DMS53 treated with DMSO at 0.1 percent for 48 hours (cell line): ENCODE data around the gene LPP.
"Not testable (repeated sequence)": the region's sequence is repeated elsewhere in the genome, so short reads cannot be mapped to it uniquely, and the experiment has no call there.

ENCODE experiments used
- DNase-seq: peaks from one replicate; lab custom pipeline; 2025; ENCODE audit not compliant: unreplicated experiment; lab: John Stamatoyannopoulos, UW

LPP gene, protein sequence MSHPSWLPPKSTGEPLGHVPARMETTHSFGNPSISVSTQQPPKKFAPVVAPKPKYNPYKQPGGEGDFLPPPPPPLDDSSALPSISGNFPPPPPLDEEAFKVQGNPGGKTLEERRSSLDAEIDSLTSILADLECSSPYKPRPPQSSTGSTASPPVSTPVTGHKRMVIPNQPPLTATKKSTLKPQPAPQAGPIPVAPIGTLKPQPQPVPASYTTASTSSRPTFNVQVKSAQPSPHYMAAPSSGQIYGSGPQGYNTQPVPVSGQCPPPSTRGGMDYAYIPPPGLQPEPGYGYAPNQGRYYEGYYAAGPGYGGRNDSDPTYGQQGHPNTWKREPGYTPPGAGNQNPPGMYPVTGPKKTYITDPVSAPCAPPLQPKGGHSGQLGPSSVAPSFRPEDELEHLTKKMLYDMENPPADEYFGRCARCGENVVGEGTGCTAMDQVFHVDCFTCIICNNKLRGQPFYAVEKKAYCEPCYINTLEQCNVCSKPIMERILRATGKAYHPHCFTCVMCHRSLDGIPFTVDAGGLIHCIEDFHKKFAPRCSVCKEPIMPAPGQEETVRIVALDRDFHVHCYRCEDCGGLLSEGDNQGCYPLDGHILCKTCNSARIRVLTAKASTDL

DNA sequence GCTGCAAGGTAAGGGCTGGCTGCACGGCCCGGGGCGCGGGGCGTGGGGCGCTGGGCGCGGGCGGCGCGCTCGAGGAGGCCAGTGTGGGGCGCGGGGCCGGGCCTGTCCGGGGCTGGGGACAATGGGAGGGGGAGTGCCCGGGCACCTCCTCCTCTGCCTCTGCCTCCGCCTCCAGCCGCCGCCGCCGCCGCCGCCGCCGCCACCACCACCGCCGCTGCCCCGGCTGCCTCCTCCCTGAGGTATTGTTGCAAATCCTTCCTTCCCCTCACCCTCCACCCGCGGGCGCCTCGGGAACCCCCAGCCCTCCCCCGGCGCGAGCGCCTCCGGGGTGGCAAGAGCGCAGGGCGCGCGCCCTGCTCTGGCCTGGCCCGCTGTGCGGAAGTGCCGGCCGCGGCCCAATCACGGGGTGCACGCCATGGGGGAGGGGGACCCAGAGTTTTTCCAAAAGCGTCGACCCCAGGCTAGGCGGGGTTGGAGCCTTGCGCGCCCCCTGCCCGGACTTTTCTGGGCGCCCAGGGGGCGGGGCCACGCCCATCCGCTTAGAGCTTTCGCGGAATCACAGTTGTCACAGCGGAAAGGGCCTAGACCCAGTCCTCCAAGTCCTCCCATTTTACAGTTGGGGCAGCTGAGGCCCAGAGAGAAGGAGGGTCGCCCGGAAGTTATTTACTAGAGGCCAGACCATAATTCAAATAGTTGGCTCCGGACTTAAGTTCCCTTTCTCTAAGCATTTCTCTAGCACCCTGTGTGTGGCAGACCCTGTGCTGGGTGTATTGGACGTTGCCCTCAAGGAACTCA lies at the start of gene LPP:
Gene LPP, plus strand, starts transcription at position 144 of the 795 bp plus-strand sequence. CDS start 251,964 bp downstream, outside the sequence.
- DNase-seq, result no peak

- no peak for DNase-seq
Measured at GRCh38 chr3:188106006-188106405, 48.0 kb upstream of the LPP start.

GRCh38 chr3:188106454-188106853 lies 47.5 kb upstream of the LPP start:
- no peak for DNase-seq

DNA sequence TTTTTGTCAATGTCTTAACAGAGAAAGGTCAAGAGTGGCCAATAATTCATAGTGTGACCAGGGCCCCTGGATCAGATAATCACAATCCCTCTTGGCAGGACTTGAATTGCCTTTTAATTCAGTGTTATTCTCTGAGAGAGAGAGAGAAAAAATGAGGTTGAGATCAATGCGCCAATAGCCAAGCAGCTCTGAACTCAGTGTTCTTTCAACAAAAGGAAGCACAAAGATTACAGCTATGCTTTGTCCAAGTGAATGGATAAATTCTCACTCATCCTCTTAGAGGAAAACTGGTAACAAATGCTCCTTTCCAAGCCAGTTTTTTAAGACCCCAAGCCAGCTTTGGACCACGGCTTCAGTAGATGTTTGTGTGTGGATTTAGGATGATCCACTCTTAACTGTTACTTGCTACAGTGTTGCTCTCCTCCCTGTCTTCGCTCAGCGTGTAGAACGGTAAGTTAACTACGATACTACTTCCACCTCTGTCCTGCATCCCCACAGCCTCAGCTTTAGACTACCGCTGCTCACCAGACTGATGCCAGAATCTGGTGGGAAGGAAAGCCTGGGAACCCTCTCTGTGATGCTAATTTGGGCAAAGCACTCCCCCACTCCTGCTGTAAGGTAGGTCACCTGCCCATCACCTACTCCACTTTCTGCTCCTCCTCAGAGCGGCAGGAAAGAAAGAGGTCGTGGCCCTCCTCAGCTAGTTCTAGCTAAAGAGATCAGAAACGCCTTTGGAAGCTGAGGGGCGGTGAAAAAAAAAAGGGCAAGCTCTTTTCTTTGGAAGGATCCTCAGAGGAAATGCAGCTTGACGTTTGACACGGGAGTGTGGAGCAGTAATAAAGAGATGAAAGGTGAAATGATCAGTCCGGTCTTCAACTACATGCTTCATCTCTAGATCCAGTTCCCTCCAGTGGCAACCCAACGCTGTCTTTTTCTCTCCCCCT lies 46.8 kb upstream of the LPP start:
- no peak for DNase-seq

- no peak for DNase-seq
Measured at GRCh38 chr3:188108703-188109412, 45.1 kb upstream of the LPP start.

DNA sequence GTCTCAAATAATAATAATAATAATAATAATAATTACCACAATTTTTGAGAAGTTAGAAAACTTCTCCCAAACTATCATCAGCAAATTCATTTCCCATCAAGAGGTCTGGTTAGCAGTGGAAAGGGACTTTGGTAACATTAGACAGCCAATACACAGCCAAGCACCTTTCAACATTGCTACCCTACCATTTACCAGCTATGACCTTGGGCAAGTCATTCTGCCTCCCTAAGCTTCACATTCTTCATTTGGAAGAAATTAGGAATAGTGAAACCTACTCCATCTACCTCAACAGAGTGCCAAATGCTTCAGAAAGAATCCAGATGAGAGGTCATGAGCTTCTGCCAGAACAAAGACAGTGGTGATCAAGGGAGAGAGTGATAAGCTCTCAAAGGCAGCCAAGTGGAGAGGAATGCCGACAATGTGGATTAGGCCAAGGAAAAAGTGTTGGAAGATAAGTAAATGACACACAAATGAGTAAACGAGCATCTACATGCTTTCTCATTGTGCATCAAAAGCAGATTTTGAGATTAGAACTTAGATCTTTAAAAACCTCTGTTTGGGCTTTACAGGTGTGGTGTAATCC lies 42.9 kb upstream of the LPP start:
- DNase-seq, result no peak

GRCh38 chr3:188113756-188114155 lies 40.2 kb upstream of the LPP start:
- DNase-seq, result no peak

GRCh38 chr3:188119846-188120245 lies 34.1 kb upstream of the LPP start:
- DNase-seq, result no peak

DNA sequence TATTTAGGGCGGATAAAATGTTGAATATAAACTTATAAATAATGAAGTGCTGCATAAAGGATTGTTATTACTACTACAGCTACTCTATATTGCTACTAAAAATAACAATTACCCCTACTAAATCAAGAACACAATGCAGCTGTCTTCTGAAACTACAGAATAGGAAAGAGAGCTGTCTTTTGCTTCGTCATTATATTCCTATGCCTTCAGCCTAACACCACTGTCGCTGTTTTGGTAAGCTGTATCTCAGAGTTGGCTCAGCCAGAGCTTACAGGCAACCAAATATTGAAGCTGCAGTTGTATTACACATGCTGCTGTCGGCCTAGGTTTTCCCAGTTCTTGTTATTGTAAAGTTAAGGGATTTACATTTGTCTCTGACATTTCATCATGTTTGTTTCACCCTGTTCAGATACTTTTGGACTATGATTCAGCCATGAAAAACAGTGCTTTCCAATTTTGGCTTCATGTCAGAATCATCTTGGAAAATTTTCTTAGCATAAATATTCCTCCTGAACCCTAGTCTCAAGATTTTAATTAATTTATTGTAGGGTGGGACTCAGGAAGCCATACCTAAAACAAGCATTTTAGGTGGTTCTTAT lies 31.3 kb upstream of the LPP start:
- no peak for DNase-seq

DNA sequence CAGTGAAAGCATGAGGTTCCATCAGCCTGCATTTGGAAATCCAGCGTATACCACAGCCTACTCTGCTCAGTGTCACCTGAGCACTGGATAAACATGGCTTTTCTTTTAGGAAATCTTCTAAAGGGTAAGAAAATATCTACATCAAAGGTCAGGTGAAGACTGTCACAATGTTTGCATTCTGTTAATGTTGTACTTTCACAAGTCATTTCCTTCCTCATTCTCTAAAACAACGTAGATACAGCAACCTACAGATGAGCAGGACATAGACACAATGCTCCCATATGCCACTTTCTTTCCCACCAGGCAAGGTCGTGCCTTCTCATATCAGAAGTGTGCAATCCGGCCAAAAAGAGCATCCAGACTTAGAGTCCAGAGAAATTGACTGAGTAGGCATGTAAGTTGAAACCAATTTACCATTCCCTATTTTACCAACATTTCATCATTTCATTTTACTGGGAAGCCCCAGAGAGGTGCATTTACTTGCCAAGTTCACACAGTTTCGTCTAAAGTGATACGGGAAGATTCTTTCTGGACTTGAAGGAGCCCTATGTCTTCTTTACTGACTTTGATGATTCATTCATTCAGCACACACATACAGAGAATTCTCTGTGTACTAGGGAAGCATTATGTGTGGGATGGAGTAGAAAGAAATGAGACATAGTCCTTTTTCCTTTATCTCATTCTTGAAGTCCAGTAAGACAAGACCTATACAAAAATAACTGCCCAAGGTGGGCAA lies 30.6 kb upstream of the LPP start:
- no peak for DNase-seq

DNA sequence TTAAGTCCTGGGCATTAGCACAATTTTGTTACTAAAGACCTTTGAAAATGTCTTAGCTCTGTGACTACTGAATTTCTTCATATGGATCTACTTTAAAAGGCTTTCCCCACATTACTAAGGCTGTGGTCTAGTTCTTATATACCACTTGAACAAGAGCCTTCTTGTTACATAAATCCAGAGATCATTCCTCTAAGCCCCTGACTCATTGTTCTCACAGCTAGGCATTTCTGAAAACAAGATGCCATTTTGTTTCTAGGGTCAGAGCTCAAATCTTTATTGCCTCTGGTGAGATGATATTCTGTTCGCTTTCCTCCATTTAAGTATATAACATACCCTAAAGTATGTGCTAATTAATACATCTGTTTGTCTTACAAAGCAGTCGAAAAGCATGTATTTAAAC lies 29.8 kb upstream of the LPP start:
- DNase-seq, result no peak

GRCh38 chr3:188125076-188125475 lies 28.9 kb upstream of the LPP start:
- DNase-seq, result no peak

GRCh38 chr3:188126276-188126675 lies 27.7 kb upstream of the LPP start:
- DNase-seq, result no peak

DNA sequence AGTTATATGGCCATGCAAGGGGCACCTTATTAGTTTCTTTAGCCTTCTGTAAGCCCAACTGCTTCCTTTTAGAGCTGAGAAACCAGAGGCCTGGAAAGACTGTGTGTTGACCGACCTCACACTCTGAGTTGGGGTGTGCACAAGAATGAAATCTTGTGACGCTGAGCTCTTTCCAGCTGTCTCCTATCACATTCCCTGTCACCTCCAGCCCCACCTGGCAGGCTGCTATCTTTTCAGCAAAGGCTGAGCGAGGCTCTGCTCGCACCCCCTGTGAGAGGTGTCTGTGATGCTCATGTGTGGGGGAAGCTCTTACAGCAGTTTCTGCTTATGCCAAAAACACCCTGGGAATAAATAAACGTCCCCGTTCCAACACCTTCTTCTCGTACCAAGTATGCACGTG lies 27.0 kb upstream of the LPP start:
- DNase-seq, result no peak

DNA sequence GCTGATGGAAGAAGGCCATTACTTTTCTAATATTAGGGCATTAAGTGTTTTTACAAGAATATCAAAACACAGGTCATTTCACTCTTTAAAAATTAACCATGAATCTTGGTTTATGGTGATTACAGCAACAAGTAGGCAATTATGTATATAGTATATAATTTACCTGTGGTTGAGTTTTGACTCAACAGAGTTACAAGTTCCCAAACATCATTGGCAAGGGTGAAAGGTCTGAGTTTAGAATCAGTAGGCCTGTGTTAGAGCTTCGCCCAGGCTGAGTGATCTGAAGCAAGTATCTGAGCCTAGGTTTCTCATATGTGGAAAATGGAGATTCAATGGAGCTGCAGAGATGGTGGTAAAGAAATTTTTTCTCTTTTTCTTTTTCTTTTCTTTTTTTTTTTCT lies 25.1 kb upstream of the LPP start:
- no peak for DNase-seq

GRCh38 chr3:188131023-188131422 lies 22.9 kb upstream of the LPP start:
- not testable (repeated sequence) for DNase-seq

- DNase-seq, result no peak
Measured at GRCh38 chr3:188133219-188133618, 20.7 kb upstream of the LPP start.

- no peak for DNase-seq
Measured at GRCh38 chr3:188133646-188134045, 20.3 kb upstream of the LPP start.

GRCh38 chr3:188134079-188134478 lies 19.9 kb upstream of the LPP start:
- DNase-seq, result no peak
